PC-9 (cell line): ENCODE measurements around the gene IGLL1. TPM values are rescaled to one million over a fixed set of nuclear protein-coding genes. Genes with fewer than 3 reads are reported as not detected.
A peak's percentile ranks its signal among the peaks of the same experiment; 100 is the strongest.
"Not testable (repeated sequence)": the region's sequence is repeated elsewhere in the genome, so short reads cannot be mapped to it uniquely, and the experiment has no call there.

Experiments used
- BruUV-seq: library from RNA; stranded (reverse); fragments of 400-500 nt; replicated peaks from 2 replicates; lab custom pipeline; 2021; lab: Mats Ljungman, UMichigan
- CTCF ChIA-PET: fragments of 300-600 bp; sonication (Branson Sonifier 250); formaldehyde crosslinking; loops from one replicate; lab custom pipeline; 2022; ENCODE audit warnings: antibody characterized with exemption; lab: Charles Lee
- POLR2A ChIA-PET: fragments of 300-600 bp; sonication (Branson Sonifier 250); formaldehyde crosslinking; loops from one replicate; lab custom pipeline; 2022; ENCODE audit warnings: antibody characterized with exemption; ENCODE audit not compliant: unreplicated experiment; lab: Charles Lee
- DNase-seq, 2 experiments: peaks; one replicate each; pipeline versions ENCODE4 v3.0.0 to v3.0.0-alpha.2; 2015 to 2022; ENCODE audit warnings: mixed read lengths in 1 of 2
- H2AFZ ChIP-seq: fragments of 200-600 bp; sonication (generic); 2 replicates; pipeline ENCODE4 v1.8.1; 2017; ENCODE audit warnings: antibody characterized with exemption
- H3F3A ChIP-seq: fragments of 200-600 bp; sonication (generic); 2 replicates; pipeline ENCODE4 v1.8.1; 2017; ENCODE audit warnings: antibody characterized with exemption, mild to moderate bottlenecking, low read depth; ENCODE audit not compliant: insufficient read depth
- H3K27ac ChIP-seq: fragments of 200-600 bp; sonication (generic); 2 replicates; pipeline ENCODE4 v1.6.1; 2016; ENCODE audit warnings: mixed run types
- H3K27me3 ChIP-seq: fragments of 200-600 bp; sonication (generic); 2 replicates; pipeline ENCODE4 v1.6.1; 2016; ENCODE audit warnings: low read depth, mixed run types; ENCODE audit not compliant: insufficient read depth
- H3K36me3 ChIP-seq: fragments of 200-600 bp; sonication (generic); 2 replicates; pipeline ENCODE4 v1.6.1; 2016; ENCODE audit warnings: low read depth, mixed run types
- H3K4me1 ChIP-seq: fragments of 200-600 bp; sonication (generic); replicated peaks from 2 replicates; pipeline ENCODE4 v1.6.1; 2016; ENCODE audit warnings: mixed run types; ENCODE audit not compliant: insufficient read depth
- H3K4me2 ChIP-seq: fragments of 200-600 bp; sonication (generic); 2 replicates; pipeline ENCODE4 v1.6.1; 2017; ENCODE audit warnings: mixed run types
- H3K4me3 ChIP-seq: fragments of 200-600 bp; sonication (generic); 2 replicates; pipeline ENCODE4 v1.6.1; 2016; ENCODE audit warnings: mixed run types
- H3K79me2 ChIP-seq: fragments of 200-600 bp; sonication (generic); 2 replicates; pipeline ENCODE4 v1.6.1; 2017; ENCODE audit warnings: low read depth, mixed run types
- H3K9me2 ChIP-seq: fragments of 200-600 bp; sonication (generic); 2 replicates; pipeline ENCODE4 v1.8.1; 2017; ENCODE audit warnings: mild to moderate bottlenecking; ENCODE audit not compliant: insufficient read depth
- H3K9me3 ChIP-seq: fragments of 200-600 bp; sonication (generic); 2 replicates; pipeline ENCODE4 v1.8.1; 2016; ENCODE audit warnings: low read depth; ENCODE audit not compliant: insufficient read depth
- H4K20me1 ChIP-seq: fragments of 200-600 bp; sonication (generic); 2 replicates; pipeline ENCODE4 v1.8.1; 2017; ENCODE audit not compliant: insufficient read depth
- CTCF ChIP-seq: fragments of 200-600 bp; sonication (generic); conservative IDR thresholded peaks from 2 replicates; pipeline ENCODE4 v1.6.1; 2017; ENCODE audit warnings: mixed run types, antibody characterized with exemption, mild to moderate bottlenecking, moderate library complexity
- EZH2 ChIP-seq: fragments of 200-600 bp; sonication (generic); IDR thresholded peaks from 2 replicates; pipeline ENCODE4 v1.8.0; 2017; ENCODE audit warnings: antibody characterized with exemption, low read depth
- intact Hi-C: fragments of 100-400 bp; cut with micrococcal nuclease; formaldehyde crosslinking; loops from one replicate; pipeline ENCODE4 v1.10.0; 2022; ENCODE audit not compliant: unreplicated experiment
- total RNA-seq: library from RNA; stranded (reverse); gene quantifications from 2 replicates; pipeline ENCODE4 v1.2.3, GENCODE V29; 2021

Gene IGLL1
- total RNA-seq, 1 experiment from 2014 or later: not detected

GRCh38 chr22:23541849-23542281, 38.2 kb downstream of the IGLL1 start:
- H3K79me2 ChIP-seq, H3K36me3 ChIP-seq, H4K20me1 ChIP-seq, H3K4me3 ChIP-seq, H3K4me1 ChIP-seq, POLR2A ChIA-PET, H2AFZ ChIP-seq, H3K9me3 ChIP-seq, H3F3A ChIP-seq, H3K27ac ChIP-seq, H3K4me2 ChIP-seq, DNase-seq, H3K9me2 ChIP-seq, BruUV-seq: not testable (repeated sequence)
- H3K27me3 ChIP-seq: peaks cover 70% of the 10 kb centered on the region
- CTCF ChIA-PET: interaction anchor here (0.6 kb wide), 1 partner anchor 778 kb away, joined by 3 read pairs; no protein-coding TSS in a partner anchor
- TF ChIP-seq CTCF: peak; percentile 87
- intact Hi-C loops: loop anchor here (5.0 kb wide), 1 partner anchor 305 kb away; no protein-coding TSS in a partner anchor

DNA sequence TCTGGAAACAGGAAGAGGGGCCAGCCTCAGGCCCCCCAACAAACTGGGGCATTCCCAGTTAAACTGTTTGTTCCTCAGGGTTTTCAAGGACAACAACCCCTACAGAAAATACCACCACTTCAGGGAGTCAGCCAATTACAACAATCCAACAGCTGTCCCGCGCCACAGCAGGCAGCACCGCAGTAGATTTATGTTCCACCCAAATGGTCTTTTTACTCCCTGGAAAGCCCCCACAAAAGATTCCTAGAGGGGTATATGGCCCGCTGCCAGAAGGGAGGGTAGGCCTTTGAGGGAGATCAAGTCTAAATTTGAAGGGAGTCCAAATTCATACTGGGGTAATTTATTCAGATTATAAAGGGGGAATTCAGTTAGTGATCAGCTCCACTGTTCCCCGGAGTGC, 39.3 kb downstream of the IGLL1 start:
- CTCF ChIA-PET: interaction anchor here (0.6 kb wide), 1 partner anchor 78 kb away, joined by 4 read pairs; no protein-coding TSS in a partner anchor
- POLR2A ChIA-PET, BruUV-seq: not testable (repeated sequence)

DNA sequence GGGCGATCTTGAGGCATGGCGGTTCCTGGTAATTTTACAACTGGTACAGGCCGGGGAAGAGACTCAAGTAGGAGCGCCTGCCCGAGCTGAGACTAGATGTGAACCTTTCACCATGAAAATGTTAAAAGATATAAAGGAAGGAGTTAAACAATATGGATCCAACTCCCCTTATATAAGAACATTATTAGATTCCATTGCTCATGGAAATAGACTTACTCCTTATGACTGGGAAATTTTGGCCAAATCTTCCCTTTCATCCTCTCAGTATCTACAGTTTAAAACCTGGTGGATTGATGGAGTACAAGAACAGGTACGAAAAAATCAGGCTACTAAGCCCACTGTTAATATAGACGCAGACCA, 40.3 kb downstream of the IGLL1 start:
- H4K20me1 ChIP-seq, H3F3A ChIP-seq, POLR2A ChIA-PET, H3K4me3 ChIP-seq, CTCF ChIA-PET, H3K4me2 ChIP-seq, H3K79me2 ChIP-seq, H3K9me2 ChIP-seq, H3K4me1 ChIP-seq, BruUV-seq, H3K27ac ChIP-seq, H3K9me3 ChIP-seq, H2AFZ ChIP-seq, H3K36me3 ChIP-seq, DNase-seq: not testable (repeated sequence)
- intact Hi-C loops: loop anchor here (2.0 to 10.0 kb wide), 3 partner anchors 135 to 581 kb away; no protein-coding TSS in a partner anchor
- H3K27me3 ChIP-seq: peaks cover 70% of the 10 kb centered on the region

More for the DNA sequence above, 39.3 kb downstream of the IGLL1 start:
- H4K20me1 ChIP-seq, H3K4me1 ChIP-seq, H3K9me3 ChIP-seq, H3K79me2 ChIP-seq, DNase-seq, H2AFZ ChIP-seq, H3K9me2 ChIP-seq, H3K27ac ChIP-seq, H3K36me3 ChIP-seq, H3K4me3 ChIP-seq, H3K4me2 ChIP-seq, H3F3A ChIP-seq: not testable (repeated sequence)
- intact Hi-C loops: loop anchor here (5.0 kb wide), 1 partner anchor 306 kb away; no protein-coding TSS in a partner anchor
- H3K27me3 ChIP-seq: peaks cover 70% of the 10 kb centered on the region

DNA sequence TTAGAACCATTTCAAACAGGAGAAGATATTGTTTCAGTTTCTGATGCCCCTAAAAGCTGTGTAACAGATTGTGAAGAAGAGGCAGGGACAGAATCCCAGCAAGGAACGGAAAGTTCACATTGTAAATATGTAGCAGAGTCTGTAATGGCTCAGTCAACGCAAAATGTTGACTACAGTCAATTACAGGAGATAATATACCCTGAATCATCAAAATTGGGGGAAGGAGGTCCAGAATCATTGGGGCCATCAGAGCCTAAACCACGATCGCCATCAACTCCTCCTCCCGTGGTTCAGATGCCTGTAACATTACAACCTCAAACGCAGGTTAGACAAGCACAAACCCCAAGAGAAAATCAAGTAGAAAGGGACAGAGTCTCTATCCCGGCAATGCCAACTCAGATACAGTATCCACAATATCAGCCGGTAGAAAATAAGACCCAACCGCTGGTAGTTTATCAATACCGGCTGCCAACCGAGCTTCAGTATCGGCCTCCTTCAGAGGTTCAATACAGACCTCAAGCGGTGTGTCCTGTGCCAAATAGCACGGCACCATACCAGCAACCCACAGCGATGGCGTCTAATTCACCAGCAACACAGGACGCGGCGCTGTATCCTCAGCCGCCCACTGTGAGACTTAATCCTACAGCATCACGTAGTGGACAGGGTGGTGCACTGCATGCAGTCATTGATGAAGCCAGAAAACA, 40.8 kb downstream of the IGLL1 start:
- no TSS peak for BruUV-seq
- Histone ChIP-seq H3K27ac (no peak overlapping the region), H3K4me3 (no peak overlapping the region), H3K79me2 (no peaks in the 10 kb centered on the region), H3K9me3 (no peaks in the 10 kb centered on the region), H3K4me2 (no peak overlapping the region), H3K36me3 (no peaks in the 10 kb centered on the region), H3K27me3 (peaks cover 70% of the 10 kb centered on the region), H3K9me2 (no peaks in the 10 kb centered on the region), H3F3A (no peaks in the 10 kb centered on the region), H4K20me1 (no peaks in the 10 kb centered on the region), H3K4me1 (no peaks in the 10 kb centered on the region), H2AFZ (no peak overlapping the region)
- intact Hi-C loops: loop anchor here (2.0 to 10.0 kb wide), 2 partner anchors 134 to 580 kb away; no protein-coding TSS in a partner anchor
- ChIA-PET CTCF (no interaction called here), POLR2A (no interaction called here)
- TF ChIP-seq CTCF (peak; percentile 79), EZH2 (no peak)
- peak; percentile 43 to 44 for DNase-seq

- DNase-seq, H3K9me2 ChIP-seq, POLR2A ChIA-PET, H3F3A ChIP-seq, H4K20me1 ChIP-seq, H3K79me2 ChIP-seq, H3K4me1 ChIP-seq, H2AFZ ChIP-seq, H3K27ac ChIP-seq, H3K9me3 ChIP-seq, H3K4me3 ChIP-seq, H3K4me2 ChIP-seq, BruUV-seq, CTCF ChIA-PET, H3K36me3 ChIP-seq: not testable (repeated sequence)
- intact Hi-C loops: loop anchor here (2.0 to 10.0 kb wide), 2 partner anchors 134 to 580 kb away; no protein-coding TSS in a partner anchor
- peaks cover 68% of the 10 kb centered on the region for H3K27me3 ChIP-seq
These were observed 41.4 kb downstream of the IGLL1 start for GRCh38 chr22:23538696-23539030.
